SK-N-SH (cell line): ENCODE results near the gene IL13.

Experiments used
- EP300 ChIP-seq, 2 experiments: IDR thresholded peaks; 2 replicates each; pipeline versions ENCODE4 v1.4.0 to v1.6.1; 2012; ENCODE audit warnings: borderline replicate concordance in 1 of 2, low read depth in 1 of 2, low read length in 1 of 2
- EZH2phosphoT487 ChIP-seq: fragments of 200-600 bp; sonication (generic); IDR thresholded peaks from 2 replicates; pipeline ENCODE4 v1.6.1; 2017; ENCODE audit warnings: low read depth, mixed run types, mild to moderate bottlenecking, antibody characterized with exemption, moderate library complexity, borderline replicate concordance
- POLR2AphosphoS5 ChIP-seq: IDR thresholded peaks from 2 replicates; pipeline ENCODE4 v1.6.1; 2012; ENCODE audit warnings: low read depth, low read length
- RCOR1 ChIP-seq: fragments of 150-350 bp; IDR thresholded peaks from 2 replicates; pipeline ENCODE4 v1.6.1; 2017; ENCODE audit warnings: antibody characterized with exemption, low read length
- TF ChIP-seq, protein P1 (sequence below): IDR thresholded peaks from 2 replicates; pipeline ENCODE4 v1.6.1; 2012; ENCODE audit warnings: mild to moderate bottlenecking, low read depth, low read length, moderate library complexity
- TF ChIP-seq, protein P2 (sequence below): fragments of 200-600 bp; sonication (generic); IDR thresholded peaks from 2 replicates; pipeline ENCODE4 v1.6.1; 2017; ENCODE audit warnings: antibody characterized with exemption, mild to moderate bottlenecking, moderate library complexity

DNA sequence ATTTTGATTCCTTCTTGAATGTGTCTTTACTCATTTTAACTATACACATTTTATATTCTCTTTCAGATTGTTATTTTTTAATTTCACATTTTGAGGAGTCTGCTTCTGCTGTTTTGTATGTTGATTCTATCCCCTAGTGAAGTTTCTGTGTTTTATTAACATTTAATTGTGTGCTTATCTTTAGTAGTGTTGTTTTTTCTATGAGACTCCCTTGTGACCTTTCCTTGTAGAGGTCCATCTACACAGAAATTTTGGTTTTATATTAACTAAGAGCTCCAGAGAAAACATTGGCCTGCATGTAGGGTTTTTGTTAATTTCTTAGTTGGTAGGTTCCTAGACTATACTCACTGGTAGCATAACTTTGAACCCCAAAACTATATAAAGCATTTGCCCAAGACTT lies 35.4 kb upstream of the IL13 start:
- TF ChIP-seq POLR2AphosphoS5 (no peak), RCOR1 (no peak), EP300 (IDR thresholded peaks at IDR 0.05; ENCODE audit: borderline replicate concordance in 1 of 2, low read depth in 1 of 2, low read length in 1 of 2) (no peak), EZH2phosphoT487 (no peak)
- TF ChIP-seq, protein P1, sequence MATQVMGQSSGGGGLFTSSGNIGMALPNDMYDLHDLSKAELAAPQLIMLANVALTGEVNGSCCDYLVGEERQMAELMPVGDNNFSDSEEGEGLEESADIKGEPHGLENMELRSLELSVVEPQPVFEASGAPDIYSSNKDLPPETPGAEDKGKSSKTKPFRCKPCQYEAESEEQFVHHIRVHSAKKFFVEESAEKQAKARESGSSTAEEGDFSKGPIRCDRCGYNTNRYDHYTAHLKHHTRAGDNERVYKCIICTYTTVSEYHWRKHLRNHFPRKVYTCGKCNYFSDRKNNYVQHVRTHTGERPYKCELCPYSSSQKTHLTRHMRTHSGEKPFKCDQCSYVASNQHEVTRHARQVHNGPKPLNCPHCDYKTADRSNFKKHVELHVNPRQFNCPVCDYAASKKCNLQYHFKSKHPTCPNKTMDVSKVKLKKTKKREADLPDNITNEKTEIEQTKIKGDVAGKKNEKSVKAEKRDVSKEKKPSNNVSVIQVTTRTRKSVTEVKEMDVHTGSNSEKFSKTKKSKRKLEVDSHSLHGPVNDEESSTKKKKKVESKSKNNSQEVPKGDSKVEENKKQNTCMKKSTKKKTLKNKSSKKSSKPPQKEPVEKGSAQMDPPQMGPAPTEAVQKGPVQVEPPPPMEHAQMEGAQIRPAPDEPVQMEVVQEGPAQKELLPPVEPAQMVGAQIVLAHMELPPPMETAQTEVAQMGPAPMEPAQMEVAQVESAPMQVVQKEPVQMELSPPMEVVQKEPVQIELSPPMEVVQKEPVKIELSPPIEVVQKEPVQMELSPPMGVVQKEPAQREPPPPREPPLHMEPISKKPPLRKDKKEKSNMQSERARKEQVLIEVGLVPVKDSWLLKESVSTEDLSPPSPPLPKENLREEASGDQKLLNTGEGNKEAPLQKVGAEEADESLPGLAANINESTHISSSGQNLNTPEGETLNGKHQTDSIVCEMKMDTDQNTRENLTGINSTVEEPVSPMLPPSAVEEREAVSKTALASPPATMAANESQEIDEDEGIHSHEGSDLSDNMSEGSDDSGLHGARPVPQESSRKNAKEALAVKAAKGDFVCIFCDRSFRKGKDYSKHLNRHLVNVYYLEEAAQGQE: no peak
- TF ChIP-seq, protein P2, sequence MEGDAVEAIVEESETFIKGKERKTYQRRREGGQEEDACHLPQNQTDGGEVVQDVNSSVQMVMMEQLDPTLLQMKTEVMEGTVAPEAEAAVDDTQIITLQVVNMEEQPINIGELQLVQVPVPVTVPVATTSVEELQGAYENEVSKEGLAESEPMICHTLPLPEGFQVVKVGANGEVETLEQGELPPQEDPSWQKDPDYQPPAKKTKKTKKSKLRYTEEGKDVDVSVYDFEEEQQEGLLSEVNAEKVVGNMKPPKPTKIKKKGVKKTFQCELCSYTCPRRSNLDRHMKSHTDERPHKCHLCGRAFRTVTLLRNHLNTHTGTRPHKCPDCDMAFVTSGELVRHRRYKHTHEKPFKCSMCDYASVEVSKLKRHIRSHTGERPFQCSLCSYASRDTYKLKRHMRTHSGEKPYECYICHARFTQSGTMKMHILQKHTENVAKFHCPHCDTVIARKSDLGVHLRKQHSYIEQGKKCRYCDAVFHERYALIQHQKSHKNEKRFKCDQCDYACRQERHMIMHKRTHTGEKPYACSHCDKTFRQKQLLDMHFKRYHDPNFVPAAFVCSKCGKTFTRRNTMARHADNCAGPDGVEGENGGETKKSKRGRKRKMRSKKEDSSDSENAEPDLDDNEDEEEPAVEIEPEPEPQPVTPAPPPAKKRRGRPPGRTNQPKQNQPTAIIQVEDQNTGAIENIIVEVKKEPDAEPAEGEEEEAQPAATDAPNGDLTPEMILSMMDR: no peak
